CD4-positive, alpha-beta T cell treated with Interleukin-17A for 4 hours (primary cell): Measurements from ENCODE around the gene ADAM19.

ENCODE experiments used
- DNase-seq: peaks from one replicate; pipeline ENCODE4 v3.0.0-alpha.2; 2020; ENCODE audit warnings: mixed read lengths

ADAM19 gene

GRCh38 chr5:157562111-157562581, 13.4 kb downstream of the ADAM19 start:
- DNase-seq = no peak

DNA sequence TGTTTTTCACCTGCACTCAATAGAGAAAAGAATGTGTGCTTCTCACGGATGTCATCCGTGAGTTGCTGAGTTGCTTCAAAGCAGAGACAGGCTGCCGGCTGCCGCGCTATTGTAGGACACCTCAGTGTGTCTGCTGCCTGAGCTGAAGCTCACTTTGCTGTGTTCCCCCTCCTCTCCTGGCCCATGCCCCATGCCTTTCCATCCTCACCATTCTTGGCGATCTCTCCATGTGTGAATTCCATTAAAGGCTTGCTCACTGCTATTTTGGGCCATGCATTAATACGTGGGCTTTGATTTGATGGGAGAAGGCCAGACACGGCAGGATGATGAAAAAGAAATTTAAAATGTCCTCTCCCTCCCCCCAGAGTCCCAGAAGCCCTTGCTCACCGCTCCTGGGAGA, 14.5 kb downstream of the ADAM19 start:
- DNase-seq = no peak

DNA sequence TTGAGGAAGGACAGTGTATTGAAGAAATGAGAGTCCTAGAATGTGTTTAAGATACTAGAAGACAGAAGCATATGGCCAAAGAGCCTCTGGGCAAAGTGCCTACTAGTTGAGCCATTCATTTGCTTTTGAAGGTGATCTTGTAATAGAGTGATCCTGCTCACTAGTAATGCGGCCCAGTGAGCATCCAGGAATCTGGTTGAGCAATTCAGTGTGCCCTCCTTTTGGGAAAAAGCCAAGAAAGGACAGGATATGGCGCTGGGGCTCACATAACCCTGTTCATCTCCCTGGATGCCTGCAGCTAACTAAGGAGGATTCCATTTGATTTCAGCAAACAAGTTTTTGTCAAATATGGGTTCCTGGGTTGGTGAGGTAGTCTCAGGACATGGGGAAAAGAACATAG, 16.3 kb downstream of the ADAM19 start:
- DNase-seq = no peak

DNA sequence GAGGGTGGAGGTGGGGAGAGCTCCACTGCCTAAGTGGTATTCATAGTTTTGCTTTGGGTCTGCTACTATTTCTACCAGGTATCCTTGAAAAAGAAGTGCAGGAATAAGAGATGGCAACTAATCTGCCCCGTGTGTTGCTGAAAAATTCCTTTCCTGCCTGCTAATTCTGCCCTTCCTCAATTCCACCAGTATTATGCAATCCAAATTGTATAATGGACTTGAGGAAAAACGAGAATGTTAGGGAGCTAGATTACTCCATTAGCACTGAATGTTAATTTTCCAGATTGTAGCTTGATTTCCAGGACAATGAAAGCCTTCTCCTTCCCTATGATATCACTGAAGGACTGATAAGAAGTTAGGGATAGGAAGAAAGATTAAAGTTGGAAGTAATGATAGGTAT, 16.9 kb downstream of the ADAM19 start:
- no peak for DNase-seq

- no peak for DNase-seq
These were observed 17.5 kb downstream of the ADAM19 start for GRCh38 chr5:157558041-157558595.

DNA sequence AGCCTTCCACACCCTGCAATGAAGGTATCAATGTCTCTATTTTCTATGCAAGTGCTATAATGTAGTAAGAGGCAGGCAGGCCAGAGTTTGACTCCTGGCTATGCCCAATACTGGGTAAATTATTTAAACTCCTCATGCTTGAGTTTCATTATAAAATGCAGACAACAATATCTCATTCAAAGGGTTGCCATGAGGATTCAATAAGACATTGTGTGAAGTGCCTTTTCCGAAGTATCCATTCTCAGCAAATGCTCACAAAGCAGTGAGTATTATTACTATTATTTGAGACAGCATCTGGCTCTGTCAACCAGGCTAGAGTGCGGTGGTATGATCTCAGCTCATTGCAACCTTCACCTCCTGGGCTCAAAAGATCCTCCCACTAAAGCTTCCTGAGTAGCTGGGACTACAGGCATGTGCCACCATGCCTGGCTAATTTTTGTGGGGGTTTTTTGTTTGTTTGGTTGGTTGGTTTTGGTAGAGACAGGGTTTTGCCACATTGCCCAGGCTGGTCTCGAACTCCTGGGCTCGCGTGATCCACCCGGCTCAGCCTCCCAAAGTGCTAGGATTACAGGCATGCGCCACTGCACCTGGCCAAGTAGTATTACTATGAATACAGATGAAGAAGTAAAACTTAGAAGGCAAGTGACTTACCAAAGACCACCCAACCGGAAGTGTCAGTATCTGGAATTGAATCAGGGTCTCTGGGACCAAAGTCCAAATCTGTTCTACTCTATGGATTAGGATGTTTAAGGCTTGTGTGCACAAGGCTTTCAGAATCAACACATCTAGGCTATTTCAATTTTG, 18.8 kb downstream of the ADAM19 start:
- no peak for DNase-seq

GRCh38 chr5:157555037-157555640, 20.4 kb downstream of the ADAM19 start:
- DNase-seq = no peak

DNA sequence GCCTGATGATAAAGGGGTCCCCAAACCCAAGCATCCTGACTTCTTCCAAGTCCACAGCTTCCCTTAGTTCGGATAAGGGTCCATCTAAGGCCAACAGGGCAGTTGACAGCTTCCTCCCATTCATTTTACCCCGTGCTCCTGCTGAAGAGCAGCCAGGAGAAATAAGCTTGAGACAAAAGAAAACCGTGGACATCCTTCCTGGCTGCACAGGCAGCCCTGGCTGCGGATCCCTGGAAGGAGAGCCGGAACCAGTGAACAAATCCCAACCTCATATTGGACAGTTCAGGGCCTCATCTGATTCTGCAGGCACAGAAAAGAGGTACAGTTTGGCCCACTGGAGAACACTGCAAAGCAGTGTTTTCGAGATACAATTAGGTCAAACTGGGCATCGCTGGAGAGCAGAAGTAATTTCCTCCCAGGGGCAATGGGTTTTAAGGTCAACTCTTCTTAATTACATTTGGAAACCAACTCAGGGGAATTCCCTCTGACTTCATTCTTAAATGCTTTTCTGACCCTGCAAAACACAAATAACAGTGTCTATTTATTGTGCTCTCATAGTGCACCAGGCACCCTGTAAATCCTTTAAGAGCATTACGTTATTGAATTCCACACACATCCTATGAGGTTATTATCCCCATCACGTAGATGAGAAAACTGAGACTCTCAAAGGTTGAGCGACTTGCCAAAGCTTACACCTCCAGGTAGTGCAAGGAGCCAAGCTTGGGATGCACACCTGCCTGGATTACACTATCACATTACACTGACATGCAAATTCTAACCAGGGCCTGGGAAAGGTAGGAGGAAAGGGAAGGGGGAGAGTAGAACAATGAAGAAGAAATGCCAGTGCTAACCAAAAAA, 21.2 kb downstream of the ADAM19 start:
- no peak for DNase-seq

DNA sequence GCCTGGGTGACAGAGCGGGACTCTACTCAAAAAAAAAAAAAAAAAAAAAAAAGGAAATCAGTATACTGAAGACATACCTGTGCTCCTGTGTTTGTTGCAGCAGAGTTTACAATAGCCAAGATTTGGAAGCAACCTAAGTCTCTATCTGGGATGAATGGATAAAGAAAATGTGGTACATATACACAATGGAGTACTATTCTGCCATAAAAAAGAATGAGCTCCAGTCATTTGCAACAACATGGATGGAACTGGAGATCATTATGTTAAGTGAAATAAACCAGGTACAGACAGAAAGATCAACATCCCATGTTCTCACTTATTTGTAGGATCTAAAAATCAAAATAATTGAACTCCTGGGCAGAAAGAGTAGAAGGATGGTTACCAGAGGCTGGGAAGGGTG, 22.9 kb downstream of the ADAM19 start:
- DNase-seq = no peak

DNA sequence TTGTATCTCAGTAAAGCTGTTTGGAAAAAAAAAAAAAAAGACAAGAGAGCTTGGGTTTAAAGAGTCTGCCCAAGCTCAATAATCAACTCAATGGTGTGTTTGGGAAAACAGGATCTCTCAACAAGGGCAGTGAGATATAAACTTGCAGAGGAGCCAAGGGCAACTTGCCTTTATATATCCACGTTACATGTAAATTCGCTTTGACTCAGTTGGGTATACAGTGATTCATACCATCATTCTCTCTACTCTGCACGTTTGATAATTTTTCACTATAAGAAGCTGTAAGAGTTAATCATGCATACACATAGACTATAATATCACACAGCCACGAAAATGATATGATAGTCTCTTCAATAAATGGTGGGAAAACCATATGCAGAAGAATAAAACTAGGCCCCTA, 24.9 kb downstream of the ADAM19 start:
- DNase-seq = no peak

DNA sequence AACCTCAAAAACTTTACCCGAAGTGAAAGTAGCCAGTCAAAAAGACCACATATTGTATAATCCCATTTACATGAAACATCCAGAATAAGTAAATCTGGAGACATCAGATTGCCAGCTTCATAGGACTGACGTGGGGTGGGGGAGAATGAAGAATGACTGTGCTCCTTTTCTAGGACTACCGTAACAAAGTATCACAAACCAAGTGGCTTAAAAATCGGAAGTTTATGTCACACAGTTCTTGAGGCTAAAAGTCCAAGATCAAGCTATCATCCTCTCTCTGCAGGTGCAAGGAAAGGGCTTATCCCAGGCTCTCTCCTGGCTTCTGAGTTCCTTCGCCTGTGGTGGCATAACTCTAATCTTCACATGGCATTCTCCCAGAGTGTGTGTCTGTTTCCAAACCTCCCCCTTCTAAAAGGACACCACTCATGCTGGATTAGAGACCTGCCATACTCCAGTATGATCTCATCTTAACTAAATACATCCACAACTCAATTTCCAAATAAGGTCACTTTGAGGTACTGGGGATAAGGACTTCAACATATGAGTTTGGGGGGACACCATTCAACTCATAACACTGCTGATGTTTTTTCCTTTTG, 25.5 kb downstream of the ADAM19 start:
- DNase-seq = no peak

DNA sequence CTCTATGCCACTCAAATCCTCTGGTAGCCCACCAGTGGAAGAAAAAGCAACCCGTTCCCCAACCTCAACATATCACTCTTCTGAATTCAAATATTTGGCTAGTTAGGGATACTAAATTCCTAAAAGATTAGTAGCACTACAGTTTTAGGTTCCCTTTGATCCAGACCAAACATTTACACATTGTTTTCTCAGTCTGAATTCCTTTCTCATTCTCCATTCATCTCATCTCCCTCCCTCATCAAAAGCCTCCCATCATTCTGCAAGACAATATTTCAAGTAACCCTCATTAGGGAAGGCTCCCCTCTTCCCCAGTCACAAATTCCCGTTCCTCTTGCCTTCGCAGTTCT, 26.3 kb downstream of the ADAM19 start:
- DNase-seq = no peak

DNA sequence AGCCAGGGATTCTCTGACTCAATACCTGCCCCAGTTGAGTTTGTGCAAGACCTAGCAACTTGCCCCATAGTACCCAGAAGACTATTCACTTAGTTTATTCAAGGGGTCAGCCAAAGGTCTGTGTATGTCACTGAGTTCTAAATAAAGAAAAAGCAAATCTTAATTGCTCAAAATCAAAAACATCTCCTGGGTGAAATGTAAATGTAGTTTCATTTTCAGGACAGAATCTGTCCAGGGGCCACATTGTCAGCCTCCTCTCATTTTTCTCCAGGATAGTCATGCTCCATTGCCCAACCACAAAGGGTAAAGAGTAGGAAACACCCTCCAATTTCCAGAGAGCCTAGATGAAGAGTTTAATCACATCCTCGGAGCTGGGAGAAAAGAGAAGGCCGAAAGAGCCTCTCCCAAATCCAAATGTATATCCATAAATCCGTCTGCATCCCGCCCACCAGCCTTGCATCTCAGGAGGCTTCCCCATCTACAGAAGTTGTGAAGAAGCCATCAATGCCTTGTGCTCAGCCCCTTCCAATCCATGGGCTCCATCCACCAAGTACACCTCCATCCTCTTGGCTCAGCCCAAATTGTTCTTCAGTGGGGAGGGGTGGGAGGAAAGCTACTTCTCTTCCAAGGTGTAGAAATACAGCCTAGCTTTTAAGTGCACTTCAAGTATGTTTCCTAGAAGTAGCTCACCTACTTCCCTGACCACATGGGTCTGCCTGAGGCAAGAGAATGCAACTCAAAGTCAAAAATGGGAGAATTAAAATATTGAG, 26.9 kb downstream of the ADAM19 start:
- no peak for DNase-seq

DNA sequence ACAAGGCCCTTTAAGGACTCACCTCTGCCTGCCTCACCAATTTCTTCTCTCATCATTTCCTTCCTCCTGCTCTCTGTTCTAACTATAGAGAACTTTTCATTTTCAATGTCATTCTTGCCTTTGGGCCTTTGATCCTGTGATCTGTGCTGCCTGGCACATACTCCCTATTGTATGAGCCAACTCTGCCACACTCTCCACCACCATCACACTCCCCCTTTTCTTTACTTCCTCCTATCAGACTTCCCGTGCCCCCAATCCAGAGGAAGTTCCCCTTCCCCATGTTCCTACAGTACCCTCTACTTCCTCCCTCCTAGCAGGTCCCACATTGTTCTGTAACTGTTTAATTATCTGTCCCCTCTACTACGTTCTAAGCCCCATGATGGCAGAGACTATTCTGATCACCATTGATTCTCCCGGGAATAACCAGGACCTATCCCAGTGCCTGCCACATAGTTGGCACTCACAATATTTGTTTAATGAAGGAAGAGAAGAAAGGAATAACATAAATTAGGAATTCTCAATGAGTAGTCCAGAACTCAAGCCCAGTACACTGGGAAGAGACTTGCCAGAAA, 27.5 kb downstream of the ADAM19 start:
- no peak for DNase-seq

DNA sequence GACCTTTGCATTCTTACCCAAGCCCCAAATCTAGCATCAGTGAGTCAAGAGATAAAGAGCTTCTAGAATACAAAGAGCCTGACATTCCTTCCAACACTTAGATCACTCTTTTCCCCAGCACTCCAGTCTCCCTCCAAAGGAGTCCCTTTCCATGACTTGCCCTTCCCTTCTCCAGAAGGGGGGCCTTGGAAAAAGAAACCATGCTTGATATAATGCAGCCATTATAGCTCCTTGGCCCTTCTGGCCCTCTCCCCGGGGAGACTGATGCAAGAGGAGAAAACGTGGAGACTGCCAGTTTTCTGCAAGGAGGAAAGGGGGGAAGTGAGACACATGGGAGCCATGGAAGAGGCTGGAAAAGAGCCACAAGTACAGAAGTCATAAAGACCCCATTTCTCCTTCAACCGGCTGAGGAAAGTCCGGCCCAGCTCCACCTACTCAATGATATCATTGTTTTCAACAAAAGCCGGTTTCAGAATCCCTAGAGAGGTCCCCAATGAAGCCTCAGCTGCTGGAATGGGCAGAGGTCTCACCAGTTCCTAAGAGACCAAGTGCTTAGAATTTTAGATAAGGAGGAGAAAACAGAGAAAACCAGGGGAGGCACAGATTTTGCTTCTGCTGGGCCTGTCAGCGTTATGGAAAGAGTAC, 29.0 kb downstream of the ADAM19 start:
- DNase-seq = no peak

GRCh38 chr5:157545610-157546310, 29.8 kb downstream of the ADAM19 start:
- DNase-seq = peak; percentile 22

DNA sequence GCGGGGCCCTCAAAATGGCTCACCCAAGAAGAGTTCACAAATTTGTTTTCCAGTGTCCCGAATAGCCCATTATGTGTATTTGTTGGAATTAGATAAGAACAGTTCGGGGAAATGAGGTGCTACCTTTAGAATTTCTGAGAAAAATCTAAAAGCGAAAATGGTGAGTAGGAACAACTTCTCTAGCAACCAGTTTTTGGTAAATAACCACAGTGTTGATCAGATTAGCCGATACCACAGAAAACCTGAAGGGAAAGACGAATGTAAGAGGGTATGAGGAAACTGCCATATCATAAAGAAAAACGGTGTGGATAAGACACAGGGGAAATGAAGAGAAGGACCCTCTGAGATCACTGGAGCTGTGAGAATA, 31.0 kb downstream of the ADAM19 start:
- no peak for DNase-seq

- DNase-seq = no peak
These were observed 31.6 kb downstream of the ADAM19 start for GRCh38 chr5:157543825-157544622.

- no peak for DNase-seq
These were observed 33.1 kb downstream of the ADAM19 start for GRCh38 chr5:157542282-157543000.
